Gastrocnemius medialis (tissue), 4 donors: ENCODE data around the gene EVI5. TPM values are rescaled to one million over a fixed set of nuclear protein-coding genes. Genes with fewer than 3 reads are reported as not detected.

Experiments
- ATAC-seq, 2 donors: fragments of 150-250 bp; one replicate each; pipeline ENCODE4 v1.9.1; 2016
- DNase-seq, 2 donors: peaks; one replicate each; pipeline ENCODE4 v3.0.0-alpha.2; 2019
- H3K27ac ChIP-seq, 4 donors: fragments of 200-600 bp; sonication (generic); 1 replicate in 1 of 4; 2 replicates in 3 of 4; pipeline ENCODE4 v1.5.1; 2016 to 2018; ENCODE audit warnings: mild to moderate bottlenecking in 2 of 4, moderate library complexity in 1 of 4
- H3K27me3 ChIP-seq, 3 donors: fragments of 200-600 bp; sonication (generic) in 2 of 3; 1 replicate in 1 of 3; 2 replicates in 2 of 3; pipeline versions ENCODE4 v1.5.1 to v1.6.0; 2016 to 2019; ENCODE audit warnings: mild to moderate bottlenecking in 1 of 3, moderate library complexity in 1 of 3
- H3K36me3 ChIP-seq, 2 donors: fragments of 200-600 bp; sonication (generic) in 1 of 2; one replicate each; pipeline ENCODE4 v1.5.1; 2017 to 2018
- H3K4me1 ChIP-seq, 2 donors: fragments of 200-600 bp; sonication (generic) in 1 of 2; one replicate each; pipeline ENCODE4 v1.5.1; 2016 to 2017; ENCODE audit warnings: mild to moderate bottlenecking in 2 of 2
- H3K4me3 ChIP-seq, 4 donors: fragments of 200-600 bp; sonication (generic) in 3 of 4; 1 replicate in 1 of 4; 2 replicates in 3 of 4; pipeline ENCODE4 v1.5.1; 2016 to 2019; ENCODE audit warnings: mild to moderate bottlenecking in 2 of 4
- H3K9me3 ChIP-seq, 3 donors: fragments of 200-600 bp; sonication (generic) in 2 of 3; 1 replicate in 1 of 3; 2 replicates in 2 of 3; pipeline ENCODE4 v1.5.1; 2016 to 2019
- CTCF ChIP-seq, 5 experiments: fragments of 450-650 bp in 3 of 5; fragments of 200-600 bp in 2 of 5; sonication (generic) in 2 of 5; IDR thresholded peaks in 4 of 5; conservative IDR thresholded peaks in 1 of 5; 1 replicate in 4 of 5; 2 replicates in 1 of 5; pipeline ENCODE4 v1.5.1; 2016 to 2019; ENCODE audit warnings: antibody characterized with exemption in 5 of 5, mild to moderate bottlenecking in 3 of 5, moderate library complexity in 3 of 5
- POLR2A ChIP-seq, 2 donors: fragments of 450-650 bp; IDR thresholded peaks; one replicate each; pipeline ENCODE4 v1.6.1; 2017; ENCODE audit warnings: antibody characterized with exemption in 2 of 2, mild to moderate bottlenecking in 2 of 2, moderate library complexity in 2 of 2
- in situ Hi-C, 4 donors: fragments of 200-750 bp; cut with MboI; loops; one replicate each; pipeline versions ENCODE4 v1.15.0 to v1.8.0; 2017; ENCODE audit warnings: low sequenced_read_pairs in 4 of 4
- intact Hi-C: fragments of 100-400 bp; cut with DNase I; formaldehyde crosslinking; loops from one replicate; pipeline ENCODE4 v1.15.1; 2023; ENCODE audit warnings: low total_unique reads
- total RNA-seq, 4 donors: library from RNA; depleted of rRNA; stranded (reverse); fragments of >200 nt; gene quantifications; one replicate each; pipeline versions ENCODE4 v1.1.0 to v1.2.3, GENCODE V29; 2016

Gene EVI5
- total RNA-seq, 4 donors from 2014 or later: 4.6 to 12.5 (median 8.2) TPM

GRCh38 chr1:92480813-92481598 is 303.9 kb downstream of the EVI5 start:
- ATAC-seq (no peak), DNase-seq (no peak)
- no peaks in the 10 kb centered on the region for H3K9me3 ChIP-seq
- in situ Hi-C loops: no loop called here
- no peak overlapping the region for H3K27ac ChIP-seq
- TF ChIP-seq CTCF (IDR thresholded peaks at IDR 0.05 in 4 of 5, conservative IDR thresholded peaks at IDR 0.05 in 1 of 5) (no peak), POLR2A (IDR thresholded peaks at IDR 0.05) (no peak)
- no peaks in the 10 kb centered on the region for H3K36me3 ChIP-seq
- peak overlapping the region in 3 of 4 donors; percentile 27 to 64 (median 51) for H3K4me3 ChIP-seq
- peaks cover 46 to 53% of the 10 kb centered on the region in 2 donors for H3K4me1 ChIP-seq
- intact Hi-C loops: no loop called here
- H3K27me3 ChIP-seq: peaks cover 66 to 81% (median 80%) of the 10 kb centered on the region in 3 donors

GRCh38 chr1:92480200-92480812 is 304.6 kb downstream of the EVI5 start:
- peaks cover 59 to 74% (median 73%) of the 10 kb centered on the region in 3 donors for H3K27me3 ChIP-seq
- no peak for DNase-seq
- peak overlapping the region in 2 of 4 donors; percentile 27 to 51 for H3K4me3 ChIP-seq

DNA sequence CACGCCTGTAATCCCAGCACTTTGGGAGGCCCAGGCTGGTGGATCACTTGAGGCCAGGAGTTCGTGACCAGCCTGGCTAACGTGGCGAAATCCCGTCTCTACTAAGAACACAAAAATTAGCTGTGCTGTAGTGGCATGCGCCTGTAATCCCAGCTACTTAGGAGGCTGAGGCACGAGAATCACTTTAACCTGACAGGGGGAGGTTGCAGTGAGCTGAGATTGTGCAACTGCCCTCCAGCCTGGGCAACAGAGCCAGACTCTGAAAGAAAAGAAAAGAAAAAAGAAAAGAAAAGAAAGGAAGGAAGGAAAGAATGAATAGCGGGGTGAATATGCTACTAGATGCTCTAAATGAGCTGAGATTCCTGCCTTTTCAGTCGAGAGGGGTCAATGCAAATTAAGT is 305.3 kb downstream of the EVI5 start:
- intact Hi-C loops: no loop called here
- H3K27me3 ChIP-seq: peaks cover 51 to 67% (median 66%) of the 10 kb centered on the region in 3 donors

More at GRCh38 chr1:92480200-92480812, 304.6 kb downstream of the EVI5 start:
- in situ Hi-C loops: no loop called here
- Histone ChIP-seq H3K27ac (no peak overlapping the region), H3K36me3 (no peaks in the 10 kb centered on the region), H3K4me1 (peaks cover 39 to 46% of the 10 kb centered on the region in 2 donors), H3K9me3 (no peaks in the 10 kb centered on the region)
- intact Hi-C loops: no loop called here
- TF ChIP-seq POLR2A (IDR thresholded peaks at IDR 0.05): no peak
- no peak for TF ChIP-seq CTCF (IDR thresholded peaks at IDR 0.05 in 4 of 5, conservative IDR thresholded peaks at IDR 0.05 in 1 of 5)
- ATAC-seq: no peak

DNA sequence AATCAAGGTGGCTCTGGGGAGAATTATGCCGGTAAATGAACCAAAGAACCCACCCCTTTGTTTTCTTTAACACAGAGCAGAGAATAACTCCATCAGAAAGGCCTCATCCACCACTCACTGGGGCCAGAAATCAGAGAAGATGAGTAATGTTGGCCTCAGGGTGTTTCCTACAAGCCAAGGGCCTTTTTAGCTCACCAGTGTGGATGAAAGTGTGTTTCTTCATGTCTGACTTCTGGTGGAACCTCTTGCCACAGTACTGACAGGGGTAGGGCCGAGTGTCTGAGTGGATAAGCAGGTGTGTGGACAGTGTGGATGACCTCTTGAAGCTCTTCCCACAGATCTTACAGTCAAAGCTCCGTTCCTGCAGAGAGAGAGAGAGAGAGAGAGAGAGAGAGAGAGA is 306.5 kb downstream of the EVI5 start:
- intact Hi-C loops (no loop called here), in situ Hi-C loops (no loop called here)
- H3K4me3 ChIP-seq: no peak overlapping the region
- peaks cover 40 to 55% (median 54%) of the 10 kb centered on the region in 3 donors for H3K27me3 ChIP-seq
- no peak for DNase-seq
- no peak for ATAC-seq
- no peaks in the 10 kb centered on the region for H3K36me3 ChIP-seq
- TF ChIP-seq CTCF (IDR thresholded peaks at IDR 0.05 in 4 of 5, conservative IDR thresholded peaks at IDR 0.05 in 1 of 5): no peak
- TF ChIP-seq POLR2A (IDR thresholded peaks at IDR 0.05): no peak
- peaks cover 22 to 26% of the 10 kb centered on the region in 2 donors for H3K4me1 ChIP-seq
- H3K9me3 ChIP-seq: no peaks in the 10 kb centered on the region
- H3K27ac ChIP-seq: no peak overlapping the region

More for the DNA sequence above, 305.3 kb downstream of the EVI5 start:
- ATAC-seq (no peak), DNase-seq (no peak)
- TF ChIP-seq POLR2A (IDR thresholded peaks at IDR 0.05) (no peak), CTCF (IDR thresholded peaks at IDR 0.05 in 4 of 5, conservative IDR thresholded peaks at IDR 0.05 in 1 of 5) (no peak)
- Histone ChIP-seq H3K4me3 (no peak overlapping the region), H3K36me3 (no peaks in the 10 kb centered on the region), H3K27ac (no peak overlapping the region), H3K4me1 (peaks cover 32 to 38% of the 10 kb centered on the region in 2 donors), H3K9me3 (no peaks in the 10 kb centered on the region)
- in situ Hi-C loops: no loop called here
